Lower lobe of right lung (tissue), 2 donors: ENCODE data around the gene VPS37C. TPM values are rescaled to one million over a fixed set of nuclear protein-coding genes. Genes with fewer than 3 reads are reported as not detected.

Source experiments
- ATAC-seq, 2 donors: fragments of 200-7000 bp; cut with Tn5 transposase; one replicate each; pipeline ENCODE4 v1.9.1; 2020 to 2022; ENCODE audit warnings: mild to moderate bottlenecking in 2 of 2, moderate library complexity in 2 of 2
- DNase-seq: peaks from one replicate; pipeline ENCODE4 v3.0.0-alpha.2; 2020
- H3K27ac ChIP-seq: fragments of 200-600 bp; one replicate; pipeline ENCODE4 v1.8.0; 2022
- H3K27me3 ChIP-seq: fragments of 200-600 bp; one replicate; pipeline ENCODE4 v1.8.0; 2022; ENCODE audit warnings: low read depth
- H3K36me3 ChIP-seq: fragments of 200-600 bp; one replicate; pipeline ENCODE4 v1.8.0; 2022; ENCODE audit warnings: mild to moderate bottlenecking
- H3K4me1 ChIP-seq: fragments of 200-600 bp; one replicate; pipeline ENCODE4 v1.8.0; 2022
- H3K4me3 ChIP-seq: fragments of 200-600 bp; one replicate; pipeline ENCODE4 v1.8.0; 2022; ENCODE audit warnings: mild to moderate bottlenecking
- H3K9me3 ChIP-seq: fragments of 200-600 bp; one replicate; pipeline ENCODE4 v1.8.0; 2022
- intact Hi-C: fragments of 100-400 bp; cut with DNase I; formaldehyde crosslinking; loops from one replicate; pipeline ENCODE4 v1.11.0; 2022
- total RNA-seq: library from RNA; stranded (reverse); fragmentation: NEBNext Ultra II Directional; extraction: Animal tissue kit (Norgen Biotek cat#: 25700); gene quantifications from one replicate; pipeline ENCODE4 v1.2.1, GENCODE V29; 2021
- TF ChIP-seq, protein P1 (sequence below): fragments of 200-600 bp; IDR thresholded peaks from one replicate; pipeline ENCODE4 v1.8.0; 2022; ENCODE audit warnings: antibody characterized with exemption, mild to moderate bottlenecking
- donor health status: DM: no; HTN: yes; CAD: no; lungs with severe emphysema.

The VPS37C gene
- total RNA-seq, 1 donor from 2014 or later: 39.7 TPM

DNA sequence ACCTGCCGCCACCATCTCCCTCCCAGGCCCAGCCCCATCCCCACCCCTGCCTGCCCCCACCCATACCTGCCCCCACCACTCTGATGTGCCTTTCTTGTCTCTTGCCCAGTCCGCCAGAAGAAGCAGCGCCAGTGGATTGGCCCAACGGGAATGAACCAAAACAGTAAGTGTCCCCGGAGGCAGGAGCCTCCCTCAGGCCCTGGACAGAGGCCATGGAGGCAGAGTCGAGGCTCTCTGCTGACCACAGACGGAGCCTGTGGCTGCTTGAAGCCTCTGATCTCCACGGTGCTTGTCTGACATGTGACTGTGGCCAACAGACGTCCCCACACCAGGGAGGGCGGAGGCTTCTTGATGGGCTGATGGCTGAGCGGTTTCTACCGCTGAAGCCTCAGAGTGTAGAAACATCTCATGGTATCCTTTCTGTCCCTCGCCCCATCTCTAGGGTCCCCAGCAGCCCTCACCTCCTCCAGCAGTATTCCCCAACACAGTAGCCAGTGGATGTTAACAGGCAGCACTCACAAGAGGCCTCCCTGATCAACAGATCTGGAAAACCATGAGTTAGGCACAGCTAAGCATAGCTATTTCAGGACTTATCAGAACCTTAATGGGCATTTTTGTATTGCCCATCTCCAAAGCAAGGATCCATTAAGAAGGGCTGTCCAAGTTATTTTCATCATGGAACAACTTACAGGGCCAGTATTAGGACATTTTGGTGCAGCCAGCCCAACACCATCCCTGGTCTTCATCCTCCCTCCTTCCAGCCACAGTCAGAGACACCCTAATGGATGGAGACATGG, 37.3 kb downstream of the VPS37C start:
- intact Hi-C loops: no loop called here

DNA sequence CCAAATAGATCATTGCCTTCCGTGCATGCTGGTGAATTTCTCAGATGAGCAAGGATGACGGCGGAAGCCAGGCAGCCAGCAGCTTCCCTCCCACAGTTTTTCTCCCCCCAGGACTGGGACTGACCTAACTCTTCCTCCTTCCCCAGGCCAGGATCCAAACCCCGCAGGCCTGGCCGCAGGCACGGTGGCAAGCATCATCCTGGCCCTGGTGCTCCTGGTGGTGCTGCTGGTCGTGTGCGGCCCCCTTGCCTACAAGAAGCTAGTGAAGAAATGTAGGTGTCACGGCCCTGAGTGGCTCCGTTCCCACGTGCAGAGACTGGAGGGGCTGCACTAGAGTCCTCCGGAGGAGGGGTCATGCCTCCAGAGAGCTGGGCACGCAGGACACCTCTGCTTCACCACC, 38.5 kb downstream of the VPS37C start:
- H3K9me3 ChIP-seq: no peaks in the 10 kb centered on the region
- H3K27ac ChIP-seq: no peak overlapping the region
- H3K27me3 ChIP-seq: peaks cover 4% of the 10 kb centered on the region
- ATAC-seq (no peak), DNase-seq (no peak)
- no peak overlapping the region for H3K4me3 ChIP-seq
- intact Hi-C loops: no loop called here
- TF ChIP-seq, protein P1, sequence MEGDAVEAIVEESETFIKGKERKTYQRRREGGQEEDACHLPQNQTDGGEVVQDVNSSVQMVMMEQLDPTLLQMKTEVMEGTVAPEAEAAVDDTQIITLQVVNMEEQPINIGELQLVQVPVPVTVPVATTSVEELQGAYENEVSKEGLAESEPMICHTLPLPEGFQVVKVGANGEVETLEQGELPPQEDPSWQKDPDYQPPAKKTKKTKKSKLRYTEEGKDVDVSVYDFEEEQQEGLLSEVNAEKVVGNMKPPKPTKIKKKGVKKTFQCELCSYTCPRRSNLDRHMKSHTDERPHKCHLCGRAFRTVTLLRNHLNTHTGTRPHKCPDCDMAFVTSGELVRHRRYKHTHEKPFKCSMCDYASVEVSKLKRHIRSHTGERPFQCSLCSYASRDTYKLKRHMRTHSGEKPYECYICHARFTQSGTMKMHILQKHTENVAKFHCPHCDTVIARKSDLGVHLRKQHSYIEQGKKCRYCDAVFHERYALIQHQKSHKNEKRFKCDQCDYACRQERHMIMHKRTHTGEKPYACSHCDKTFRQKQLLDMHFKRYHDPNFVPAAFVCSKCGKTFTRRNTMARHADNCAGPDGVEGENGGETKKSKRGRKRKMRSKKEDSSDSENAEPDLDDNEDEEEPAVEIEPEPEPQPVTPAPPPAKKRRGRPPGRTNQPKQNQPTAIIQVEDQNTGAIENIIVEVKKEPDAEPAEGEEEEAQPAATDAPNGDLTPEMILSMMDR: no peak
- no peaks in the 10 kb centered on the region for H3K36me3 ChIP-seq
- H3K4me1 ChIP-seq: no peaks in the 10 kb centered on the region

More for the DNA sequence above, 37.3 kb downstream of the VPS37C start:
- Histone ChIP-seq H3K9me3 (no peaks in the 10 kb centered on the region), H3K4me3 (no peak overlapping the region), H3K27me3 (no peaks in the 10 kb centered on the region), H3K27ac (no peak overlapping the region), H3K36me3 (no peaks in the 10 kb centered on the region), H3K4me1 (no peaks in the 10 kb centered on the region)
- TF ChIP-seq, protein P1: no peak
- DNase-seq (no peak), ATAC-seq (peak in 1 of 2 donors; percentile 5)

DNA sequence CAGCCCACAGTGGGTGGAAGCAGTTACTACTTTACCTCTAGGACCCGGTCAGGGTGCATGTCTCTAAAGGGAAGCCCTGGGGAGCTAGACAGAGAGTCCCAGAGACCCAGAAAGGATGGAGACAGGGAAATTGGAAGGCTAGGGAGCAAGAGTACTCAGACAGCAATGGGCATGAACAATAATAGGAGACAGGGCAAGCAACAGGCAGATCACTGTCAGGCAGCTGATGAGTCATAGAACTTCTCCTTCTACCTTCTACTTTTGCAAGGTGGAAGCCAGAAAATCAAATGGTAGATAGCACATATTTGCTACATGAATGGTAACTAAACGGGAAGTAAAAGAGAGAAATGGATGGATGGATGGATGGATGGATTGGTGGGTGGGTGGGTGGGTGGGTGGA, 39.3 kb downstream of the VPS37C start:
- H3K27ac ChIP-seq: no peak overlapping the region
- no peaks in the 10 kb centered on the region for H3K4me1 ChIP-seq
- no peak for ATAC-seq
- peaks cover 8% of the 10 kb centered on the region for H3K27me3 ChIP-seq
- H3K9me3 ChIP-seq: no peaks in the 10 kb centered on the region
- no peak overlapping the region for H3K4me3 ChIP-seq
- no peak for DNase-seq
- TF ChIP-seq, protein P1: no peak
- intact Hi-C loops: no loop called here
- H3K36me3 ChIP-seq: no peaks in the 10 kb centered on the region

DNA sequence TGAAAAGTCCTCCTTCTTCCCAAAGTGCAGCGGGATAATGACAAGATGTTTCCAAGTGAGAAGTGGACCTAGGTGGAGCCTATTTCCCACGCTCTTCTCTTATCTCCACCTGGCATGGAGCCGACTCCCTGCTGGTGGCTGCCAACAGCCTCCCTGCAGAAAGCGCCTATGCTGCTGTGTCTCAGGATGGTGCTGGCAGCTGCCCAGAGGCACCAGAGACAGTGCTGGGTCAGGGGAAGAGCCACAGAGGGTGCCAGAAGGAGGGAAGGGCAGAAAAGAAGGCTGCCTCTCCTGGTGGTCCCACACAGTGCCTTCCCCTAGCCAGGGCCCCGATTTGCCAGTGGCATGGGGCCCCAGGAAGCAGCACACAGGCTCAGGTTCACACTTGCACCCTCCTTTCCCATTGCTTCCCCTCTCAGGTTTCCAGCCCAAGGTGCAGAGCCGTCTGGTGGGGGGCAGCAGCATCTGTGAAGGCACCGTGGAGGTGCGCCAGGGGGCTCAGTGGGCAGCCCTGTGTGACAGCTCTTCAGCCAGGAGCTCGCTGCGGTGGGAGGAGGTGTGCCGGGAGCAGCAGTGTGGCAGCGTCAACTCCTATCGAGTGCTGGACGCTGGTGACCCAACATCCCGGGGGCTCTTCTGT, 39.9 kb downstream of the VPS37C start:
- no peaks in the 10 kb centered on the region for H3K9me3 ChIP-seq
- intact Hi-C loops: no loop called here
- H3K36me3 ChIP-seq: no peaks in the 10 kb centered on the region
- H3K4me1 ChIP-seq: no peaks in the 10 kb centered on the region
- DNase-seq: no peak
- no peak overlapping the region for H3K4me3 ChIP-seq
- H3K27ac ChIP-seq: no peak overlapping the region
- TF ChIP-seq, protein P1: no peak
- H3K27me3 ChIP-seq: peaks cover 8% of the 10 kb centered on the region
- ATAC-seq: no peak

DNA sequence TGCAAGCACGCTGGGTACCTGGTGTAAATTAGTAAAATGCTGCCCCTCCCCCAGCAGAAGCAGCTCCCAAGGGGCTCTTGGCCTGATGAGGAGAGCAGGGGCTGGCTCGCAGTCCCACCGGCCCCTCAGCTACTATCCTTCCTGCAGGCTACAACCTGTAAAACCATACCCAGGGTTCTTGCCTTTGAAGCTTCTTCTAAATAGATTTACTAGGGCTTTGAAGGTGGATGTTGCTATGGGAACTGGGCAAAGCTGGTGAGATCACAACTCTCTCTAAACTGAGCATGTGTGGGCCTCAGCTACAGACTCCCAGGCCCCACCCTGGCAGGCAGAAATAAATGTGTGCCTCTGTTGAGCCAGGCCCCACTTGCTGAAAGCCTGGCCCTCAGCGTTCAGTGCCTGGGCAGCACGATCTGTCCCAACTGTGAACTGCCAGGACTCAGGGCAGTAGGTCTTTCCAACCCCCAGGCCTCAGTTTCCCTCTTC, 40.5 kb downstream of the VPS37C start:
- intact Hi-C loops: no loop called here
- DNase-seq: no peak

More for the DNA sequence above, 40.5 kb downstream of the VPS37C start:
- Histone ChIP-seq H3K36me3 (no peaks in the 10 kb centered on the region), H3K4me3 (no peak overlapping the region), H3K9me3 (no peaks in the 10 kb centered on the region), H3K4me1 (no peaks in the 10 kb centered on the region), H3K27ac (no peak overlapping the region), H3K27me3 (peaks cover 8% of the 10 kb centered on the region)
- no peak for ATAC-seq
- TF ChIP-seq, protein P1: no peak
